HG03460 (cell line): ENCODE data around the gene DCD.
"Not testable (repeated sequence)": the region's sequence is repeated elsewhere in the genome, so short reads cannot be mapped to it uniquely, and the experiment has no call there.

Source experiments
- ATAC-seq: cut with Tn5 transposase; IDR thresholded peaks from one replicate; pipeline ENCODE4 v1.9.1; 2021; ENCODE audit not compliant: unreplicated experiment

DCD gene

GRCh38 chr12:54654926-54655325 lies 6.8 kb upstream of the DCD start:
- no peak for ATAC-seq

GRCh38 chr12:54653025-54653424 lies 4.9 kb upstream of the DCD start:
- no peak for ATAC-seq

GRCh38 chr12:54650889-54651288 lies 2.7 kb upstream of the DCD start:
- ATAC-seq = no peak

- no peak for ATAC-seq
These were observed 2.2 kb upstream of the DCD start for GRCh38 chr12:54650409-54650808.

- no peak for ATAC-seq
These were observed 1.7 kb upstream of the DCD start for GRCh38 chr12:54649825-54650224.

- ATAC-seq = no peak
These were observed 6.6 kb downstream of the DCD start for GRCh38 chr12:54641554-54641953.

- no peak for ATAC-seq
These were observed 7.1 kb downstream of the DCD start for GRCh38 chr12:54641089-54641488.

GRCh38 chr12:54639112-54639511 lies 9.1 kb downstream of the DCD start:
- not testable (repeated sequence) for ATAC-seq

- ATAC-seq = no peak
These were observed 13.4 kb downstream of the DCD start, which contains the start of gene LACRT for GRCh38 chr12:54634795-54635194. Gene LACRT (minus strand): TSS chr12:54634895. CDS start chr12:54634841, 54 bp downstream.

- ATAC-seq = no peak
These were observed 16.0 kb downstream of the DCD start for GRCh38 chr12:54631988-54632728.

GRCh38 chr12:54631551-54631950 lies 16.6 kb downstream of the DCD start:
- ATAC-seq = no peak

- ATAC-seq = no peak
These were observed 18.2 kb downstream of the DCD start for GRCh38 chr12:54629925-54630324.

- no peak for ATAC-seq
These were observed 19.8 kb downstream of the DCD start for GRCh38 chr12:54628186-54628846.

GRCh38 chr12:54627304-54627703 lies 20.9 kb downstream of the DCD start:
- no peak for ATAC-seq

GRCh38 chr12:54625598-54625997 lies 22.6 kb downstream of the DCD start:
- ATAC-seq = no peak

- ATAC-seq = no peak
These were observed 23.6 kb downstream of the DCD start for GRCh38 chr12:54624315-54625279.

- no peak for ATAC-seq
These were observed 25.5 kb downstream of the DCD start for GRCh38 chr12:54622463-54623183.

- no peak for ATAC-seq
These were observed 31.1 kb downstream of the DCD start for GRCh38 chr12:54616933-54617680.

GRCh38 chr12:54612225-54612750 lies 35.9 kb downstream of the DCD start:
- no peak for ATAC-seq

- ATAC-seq = no peak
These were observed 36.4 kb downstream of the DCD start for GRCh38 chr12:54611715-54612149.
